Adrenal gland (tissue), 12 donors: ENCODE results near the gene PTTG1IP. TPM values are rescaled to one million over a fixed set of nuclear protein-coding genes. Genes with fewer than 3 reads are reported as not detected.

ENCODE experiments used
- DNase-seq, 7 donors: peaks; one replicate each; pipeline ENCODE4 v3.0.0-alpha.2; 2019 to 2020
- H3K27ac ChIP-seq, 5 donors: fragments of 200-600 bp; sonication (generic) in 4 of 5; 1 replicate in 3 of 5; 2 replicates in 2 of 5; pipeline versions ENCODE4 v1.5.1 to v1.8.0; 2016 to 2020; ENCODE audit warnings: mild to moderate bottlenecking in 1 of 5
- H3K27me3 ChIP-seq: fragments of 200-600 bp; 2 replicates; pipeline ENCODE4 v1.8.0; 2021
- H3K36me3 ChIP-seq, 2 donors: fragments of 200-600 bp; replicated peaks in 1 of 2; 1 replicate in 1 of 2; 2 replicates in 1 of 2; pipeline versions ENCODE4 v1.5.1 to v1.8.0; 2018 to 2022
- H3K4me1 ChIP-seq, 2 donors: fragments of 200-600 bp; replicated peaks in 1 of 2; 1 replicate in 1 of 2; 2 replicates in 1 of 2; pipeline versions ENCODE4 v1.5.1 to v1.8.0; 2018 to 2021
- H3K4me3 ChIP-seq, 4 donors: fragments of 200-600 bp; sonication (generic) in 3 of 4; one replicate each; pipeline ENCODE4 v1.5.1; 2016 to 2018
- H3K9me3 ChIP-seq, 3 donors: fragments of 200-600 bp; sonication (generic) in 1 of 3; replicated peaks in 1 of 3; 1 replicate in 2 of 3; 2 replicates in 1 of 3; pipeline versions ENCODE4 v1.5.1 to v1.8.0; 2016 to 2021
- CTCF ChIP-seq, 6 experiments: fragments of 450-650 bp in 4 of 6; fragments of 200-600 bp in 2 of 6; sonication (generic) in 1 of 6; IDR thresholded peaks; 1 replicate in 5 of 6; 2 replicates in 1 of 6; pipeline versions ENCODE4 v1.5.1 to v1.8.0; 2016 to 2021; ENCODE audit warnings: antibody characterized with exemption in 6 of 6, mild to moderate bottlenecking in 2 of 6, moderate library complexity in 1 of 6
- POLR2A ChIP-seq, 2 donors: fragments of 450-650 bp; IDR thresholded peaks; one replicate each; pipeline ENCODE4 v1.6.1; 2017; ENCODE audit warnings: antibody characterized with exemption in 2 of 2, mild to moderate bottlenecking in 2 of 2, moderate library complexity in 1 of 2
- WGBS, 4 donors: extraction: QIAGEN DNeasy Blood & Tissue Kit in 2 of 4; methylation state at CpG; one replicate each; pipeline versions ENCODE4 v1.1.5 to v1.1.7; 2013 to 2017; 5-methylcytosine and 5-hydroxymethylcytosine counted together
- intact Hi-C, 2 donors: fragments of 100-400 bp; cut with DNase I; formaldehyde crosslinking; loops; one replicate each; pipeline versions ENCODE4 v1.14.1 to v1.15.0; 2022 to 2023
- polyA plus RNA-seq, 3 donors: library from polyadenylated mRNA; stranded (reverse); fragments of 200-250 nt in 2 of 3; fragments of 350-450 nt in 1 of 3; fragmentation: Illumina TruSeq in 1 of 3; extraction: RNeasy Lipid Tissue Mini Kit (QIAGEN cat#74804) in 1 of 3; gene quantifications; one replicate each; pipeline ENCODE4 v1.2.3, GENCODE V29; 2013 to 2014
- total RNA-seq, 9 donors: library from RNA; depleted of rRNA in 4 of 9; stranded (reverse); fragments of >200 nt in 4 of 9; fragments of 120-200 nt in 1 of 9; fragmentation: NEBNext Ultra II Directional in 1 of 9; extraction: Animal tissue kit (Norgen Biotek cat#: 25700) in 1 of 9; gene quantifications; one replicate each; pipeline versions ENCODE4 v1.1.0 to v1.2.4, GENCODE V29; 2013 to 2023
- donor health status: healthy with polysubstance abuse.
- donor health status: Bipolar disorder and iron deficiency.
- donor health status: DM: yes; HTN: yes; CAD: no.
- donor health status: DM: no; HTN: no; CAD: no.
- donor health status: DM: no; HTN: no; CAD: no.
- donor health status: DM: yes; HTN: yes; CAD: no.

PTTG1IP gene
- total and polyA plus RNA-seq, 12 donors, result 110 to 467 (median 215) TPM

DNA sequence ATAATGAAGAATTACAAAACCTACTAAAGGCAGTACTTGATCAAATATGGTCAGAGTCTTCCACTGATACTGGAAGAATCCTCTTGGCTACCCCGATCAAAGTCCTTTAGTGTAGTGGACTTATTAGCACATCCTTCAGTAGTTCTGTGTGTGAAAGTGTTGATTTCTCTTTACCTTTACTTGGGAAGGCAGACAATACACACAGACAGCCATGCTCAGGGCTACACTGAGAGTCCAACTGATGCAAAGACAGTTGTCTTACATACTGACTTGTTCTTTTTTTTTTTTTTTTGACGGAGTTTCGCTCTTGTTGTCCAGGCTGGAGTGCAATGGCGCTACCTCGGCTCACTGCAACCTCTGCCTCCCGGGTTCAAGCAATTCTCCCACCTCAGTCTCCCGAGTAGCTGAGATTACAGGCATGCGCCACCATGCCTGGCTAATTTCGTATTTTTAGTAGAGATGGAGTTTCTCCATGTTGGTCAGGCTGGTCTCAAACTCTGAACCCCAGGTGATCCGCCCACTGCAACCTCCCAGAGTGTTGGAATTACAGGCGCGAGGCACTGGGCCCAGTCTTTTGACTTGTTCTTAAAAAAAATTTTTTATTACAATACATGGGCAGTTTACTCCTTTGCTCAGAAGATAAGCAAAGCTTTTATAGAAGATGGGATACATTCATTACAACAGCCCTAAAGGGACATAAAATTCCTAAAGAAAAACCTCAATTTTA is 3.5 kb upstream of the PTTG1IP start:
- Histone ChIP-seq H3K27ac (peak overlapping the region in 1 of 5 donors; percentile 4), H3K27me3 (no peaks in the 10 kb centered on the region), H3K36me3 (no peaks in the 10 kb centered on the region), H3K4me1 (peaks cover 20 to 46% of the 10 kb centered on the region in 2 donors), H3K9me3 (no peaks in the 10 kb centered on the region), H3K4me3 (no peak overlapping the region)
- TF ChIP-seq CTCF (IDR thresholded peaks at IDR 0.05) (no peak), POLR2A (IDR thresholded peaks at IDR 0.05) (no peak)
- DNase-seq, result no peak
- intact Hi-C loops, result no loop called here
- 84 to 91% (median 88%) methylated on average over 12 of the region's 12 CpGs for WGBS, 4 donors

DNA sequence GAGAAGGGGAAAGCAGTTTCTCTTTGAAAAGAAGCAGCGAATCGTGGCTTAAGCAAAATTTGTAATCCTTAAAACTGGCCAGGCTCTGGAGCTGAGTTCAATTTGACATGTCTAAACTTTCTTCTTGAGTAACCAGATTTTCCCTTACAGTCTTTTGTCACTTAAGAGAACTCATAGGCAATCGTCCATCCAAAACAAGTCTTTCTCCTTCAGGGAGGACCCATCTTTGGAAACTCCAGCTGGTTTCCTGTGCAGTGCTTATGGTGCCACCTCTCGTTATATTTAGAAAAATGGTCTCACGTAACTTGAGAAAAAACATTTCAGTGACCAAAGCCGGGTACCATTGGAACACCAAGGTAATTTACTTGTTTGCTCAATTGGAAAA is 1.8 kb upstream of the PTTG1IP start:
- Histone ChIP-seq H3K4me3 (peak overlapping the region in 2 of 4 donors; percentile 7 to 99), H3K27ac (peak overlapping the region in 3 of 5 donors; percentile 81 to 91 (median 89)), H3K4me1 (peaks cover 29 to 54% of the 10 kb centered on the region in 2 donors), H3K9me3 (no peaks in the 10 kb centered on the region), H3K36me3 (no peaks in the 10 kb centered on the region), H3K27me3 (no peaks in the 10 kb centered on the region)
- 18 to 35% (median 21%) methylated on average over 6 of the region's 6 CpGs for WGBS, 4 donors
- TF ChIP-seq CTCF (IDR thresholded peaks at IDR 0.05) (peak in 2 of 6 experiments; percentile 9 to 14), POLR2A (IDR thresholded peaks at IDR 0.05) (no peak)
- DNase-seq, result peak in 1 of 7 donors; percentile 31
- intact Hi-C loops, result no loop called here

DNA sequence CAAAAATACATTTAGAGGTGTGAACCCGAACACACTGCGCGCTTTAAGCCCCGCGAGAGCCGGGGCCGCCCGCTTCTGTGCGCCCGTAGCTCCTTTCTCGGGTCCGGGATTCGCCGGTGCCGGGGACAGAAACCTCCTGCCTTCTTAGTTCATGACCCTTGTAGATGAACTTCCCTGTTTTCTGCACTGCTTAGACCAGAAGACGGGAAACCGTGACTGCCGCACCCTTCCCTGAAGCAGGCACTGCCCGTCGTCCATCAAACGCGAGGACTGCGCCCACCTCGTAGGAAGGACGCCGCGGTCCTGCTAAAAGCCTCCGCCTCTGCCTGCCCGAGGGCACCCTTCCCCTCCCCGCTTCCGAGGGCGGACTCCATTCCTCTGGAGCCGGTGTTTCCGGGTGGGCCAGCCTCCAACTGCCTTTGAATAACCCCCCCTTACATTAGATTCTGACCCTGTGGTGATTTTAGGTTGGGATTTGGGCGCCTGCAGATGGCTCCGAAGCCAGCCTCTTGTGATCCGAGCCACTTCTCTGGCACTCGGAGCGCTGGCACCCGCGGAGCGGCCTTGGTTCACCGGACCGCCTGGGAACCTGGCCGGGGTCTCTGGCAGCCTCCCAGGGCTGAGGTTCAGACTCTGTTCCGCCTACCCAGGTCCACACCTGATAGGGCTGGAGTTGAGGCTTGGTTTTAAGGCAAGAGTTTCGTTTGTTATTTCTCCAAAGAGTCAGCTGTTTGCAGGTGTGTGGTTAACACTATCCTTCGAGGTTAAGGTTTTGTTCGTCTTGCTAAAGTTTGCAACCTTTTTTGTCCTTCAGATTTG is 1.2 kb upstream of the PTTG1IP start:
- intact Hi-C loops, result loop anchor here in 1 of 2 donors (5.0 kb wide), 1 partner anchor 57 kb away; the partner anchor contains the start of gene SUMO3
- H3K27me3 ChIP-seq, result no peaks in the 10 kb centered on the region

More for the DNA sequence above, 1.2 kb upstream of the PTTG1IP start:
- Histone ChIP-seq H3K4me3 (peak overlapping the region in 2 of 4 donors; percentile 75 to 99), H3K9me3 (no peaks in the 10 kb centered on the region), H3K27ac (peak overlapping the region; percentile 54 to 91 (median 81)), H3K36me3 (no peaks in the 10 kb centered on the region), H3K4me1 (peaks cover 35 to 56% of the 10 kb centered on the region in 2 donors)
- DNase-seq, result peak; percentile 49 to 80 (median 67)
- WGBS, 4 donors, result 10 to 41% (median 30%) methylated on average over 21 to 49 of the region's 49 CpGs
- TF ChIP-seq CTCF (IDR thresholded peaks at IDR 0.05) (no peak), POLR2A (IDR thresholded peaks at IDR 0.05) (peak in 1 of 2 donors; percentile 9)
